ENCODE results near the gene CPSF3. TPM values are rescaled to one million over a fixed set of nuclear protein-coding genes. Genes with fewer than 3 reads are reported as not detected.

The CPSF3 gene
- total and polyA plus RNA-seq, 12 donors: 20.9 to 58.3 (median 32.5) TPM

DNA sequence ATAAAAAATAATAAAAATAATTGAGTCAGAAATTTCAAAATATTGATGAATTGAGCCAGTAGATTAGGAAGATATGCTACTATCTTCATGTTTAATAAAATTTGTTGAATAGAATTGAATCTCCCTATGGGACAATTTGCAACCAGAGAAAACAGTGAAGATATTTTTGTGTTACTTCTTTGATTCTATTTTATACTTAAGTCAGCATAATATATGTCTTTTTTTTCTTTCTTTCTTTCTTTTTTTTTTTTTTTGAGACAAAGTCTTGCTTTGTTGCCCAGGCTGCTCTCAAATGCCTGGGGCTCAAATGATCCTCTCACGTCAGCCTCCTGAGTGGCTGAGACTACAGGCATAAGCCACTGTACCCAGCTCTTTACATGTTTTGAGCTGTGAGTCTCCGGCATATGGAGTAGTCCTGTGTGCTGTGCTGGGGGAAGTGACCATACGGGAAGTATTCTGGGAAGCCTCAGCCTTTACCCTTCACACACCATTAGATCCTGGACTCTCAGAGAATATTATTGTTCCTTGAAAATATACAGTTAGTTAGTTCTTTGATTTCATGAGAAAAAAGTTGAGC is 37.1 kb downstream of the CPSF3 start:
- no peaks in the 10 kb centered on the region for H3K9me3 ChIP-seq (replicated peaks in 1 of 3)
- intact Hi-C loops (cut with DNase I): no loop called here
- H3K4me3 ChIP-seq: no peak overlapping the region
- no peaks in the 10 kb centered on the region for H3K4me1 ChIP-seq (replicated peaks in 1 of 2)
- no peak overlapping the region for H3K27ac ChIP-seq
- no peak for DNase-seq
- TF ChIP-seq, protein P1, sequence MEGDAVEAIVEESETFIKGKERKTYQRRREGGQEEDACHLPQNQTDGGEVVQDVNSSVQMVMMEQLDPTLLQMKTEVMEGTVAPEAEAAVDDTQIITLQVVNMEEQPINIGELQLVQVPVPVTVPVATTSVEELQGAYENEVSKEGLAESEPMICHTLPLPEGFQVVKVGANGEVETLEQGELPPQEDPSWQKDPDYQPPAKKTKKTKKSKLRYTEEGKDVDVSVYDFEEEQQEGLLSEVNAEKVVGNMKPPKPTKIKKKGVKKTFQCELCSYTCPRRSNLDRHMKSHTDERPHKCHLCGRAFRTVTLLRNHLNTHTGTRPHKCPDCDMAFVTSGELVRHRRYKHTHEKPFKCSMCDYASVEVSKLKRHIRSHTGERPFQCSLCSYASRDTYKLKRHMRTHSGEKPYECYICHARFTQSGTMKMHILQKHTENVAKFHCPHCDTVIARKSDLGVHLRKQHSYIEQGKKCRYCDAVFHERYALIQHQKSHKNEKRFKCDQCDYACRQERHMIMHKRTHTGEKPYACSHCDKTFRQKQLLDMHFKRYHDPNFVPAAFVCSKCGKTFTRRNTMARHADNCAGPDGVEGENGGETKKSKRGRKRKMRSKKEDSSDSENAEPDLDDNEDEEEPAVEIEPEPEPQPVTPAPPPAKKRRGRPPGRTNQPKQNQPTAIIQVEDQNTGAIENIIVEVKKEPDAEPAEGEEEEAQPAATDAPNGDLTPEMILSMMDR (IDR thresholded peaks at IDR 0.05): no peak
- TF ChIP-seq POLR2A (IDR thresholded peaks at IDR 0.05): no peak
- no peaks in the 10 kb centered on the region for H3K27me3 ChIP-seq
- 88 to 96% (median 90%) methylated on average over 3 of the region's 3 CpGs for WGBS, 4 donors
- peaks cover 0 to 22% of the 10 kb centered on the region in 2 donors for H3K36me3 ChIP-seq (replicated peaks in 1 of 2)

DNA sequence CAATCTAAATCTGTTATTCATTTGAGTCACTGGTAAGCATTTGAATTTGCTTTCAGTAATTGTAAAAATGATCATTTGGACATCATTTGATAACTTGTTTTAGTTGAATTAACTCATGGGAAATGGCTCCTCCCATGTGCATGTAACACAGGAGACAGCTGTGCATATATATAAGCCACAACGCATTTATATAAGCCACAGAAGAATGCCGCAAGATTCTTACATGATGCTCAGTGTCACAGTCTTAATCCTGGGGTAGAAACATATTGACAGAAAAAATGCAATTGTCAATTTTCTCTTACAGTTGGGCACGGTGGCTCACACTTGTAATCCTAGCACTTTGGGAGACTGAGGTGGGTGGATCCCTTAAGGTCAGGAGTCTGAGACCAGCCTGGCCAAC is 37.6 kb downstream of the CPSF3 start:
- intact Hi-C loops (cut with DNase I): no loop called here
- DNase-seq: no peak
- peaks cover 0 to 22% of the 10 kb centered on the region in 2 donors for H3K36me3 ChIP-seq (replicated peaks in 1 of 2)
- WGBS, 4 donors: 89 to 97% (median 93%) methylated on average over 3 of the region's 3 CpGs
- H3K9me3 ChIP-seq (replicated peaks in 1 of 3): no peaks in the 10 kb centered on the region
- no peak overlapping the region for H3K27ac ChIP-seq
- no peak overlapping the region for H3K4me3 ChIP-seq
- TF ChIP-seq, protein P1 (IDR thresholded peaks at IDR 0.05): no peak
- no peak for TF ChIP-seq POLR2A (IDR thresholded peaks at IDR 0.05)
- no peaks in the 10 kb centered on the region for H3K4me1 ChIP-seq (replicated peaks in 1 of 2)
- H3K27me3 ChIP-seq: no peaks in the 10 kb centered on the region

DNA sequence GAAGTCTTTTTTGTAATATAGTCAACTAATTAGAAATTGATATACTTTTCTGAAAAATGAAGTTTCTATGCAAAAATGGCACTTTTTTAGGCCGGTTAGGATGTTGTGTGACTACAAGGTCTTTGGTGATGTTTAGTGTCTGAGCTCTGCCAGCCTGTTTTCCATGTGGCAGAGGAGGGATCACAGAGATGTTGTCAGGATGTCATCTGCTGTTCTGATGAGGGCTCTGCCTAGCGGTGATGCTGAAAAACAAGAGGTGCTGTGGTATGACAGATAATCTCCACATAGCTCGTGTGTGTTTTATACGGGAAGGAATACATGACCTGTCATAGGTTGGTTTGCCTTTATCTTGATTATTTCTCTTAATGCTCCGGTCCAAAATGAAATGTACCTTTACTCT is 38.9 kb downstream of the CPSF3 start:
- no peak for TF ChIP-seq POLR2A (IDR thresholded peaks at IDR 0.05)
- TF ChIP-seq, protein P1 (IDR thresholded peaks at IDR 0.05): no peak
- no peak for DNase-seq
- no peak overlapping the region for H3K4me3 ChIP-seq
- peaks cover 0 to 2% of the 10 kb centered on the region in 2 donors for H3K4me1 ChIP-seq (replicated peaks in 1 of 2)
- H3K27me3 ChIP-seq: no peaks in the 10 kb centered on the region
- H3K36me3 ChIP-seq (replicated peaks in 1 of 2): peaks cover 0 to 21% of the 10 kb centered on the region in 2 donors
- intact Hi-C loops (cut with DNase I): no loop called here
- no peak overlapping the region for H3K27ac ChIP-seq
- WGBS, 4 donors: 72 to 91% (median 90%) methylated on average over 5 of the region's 5 CpGs
- no peaks in the 10 kb centered on the region for H3K9me3 ChIP-seq (replicated peaks in 1 of 3)

DNA sequence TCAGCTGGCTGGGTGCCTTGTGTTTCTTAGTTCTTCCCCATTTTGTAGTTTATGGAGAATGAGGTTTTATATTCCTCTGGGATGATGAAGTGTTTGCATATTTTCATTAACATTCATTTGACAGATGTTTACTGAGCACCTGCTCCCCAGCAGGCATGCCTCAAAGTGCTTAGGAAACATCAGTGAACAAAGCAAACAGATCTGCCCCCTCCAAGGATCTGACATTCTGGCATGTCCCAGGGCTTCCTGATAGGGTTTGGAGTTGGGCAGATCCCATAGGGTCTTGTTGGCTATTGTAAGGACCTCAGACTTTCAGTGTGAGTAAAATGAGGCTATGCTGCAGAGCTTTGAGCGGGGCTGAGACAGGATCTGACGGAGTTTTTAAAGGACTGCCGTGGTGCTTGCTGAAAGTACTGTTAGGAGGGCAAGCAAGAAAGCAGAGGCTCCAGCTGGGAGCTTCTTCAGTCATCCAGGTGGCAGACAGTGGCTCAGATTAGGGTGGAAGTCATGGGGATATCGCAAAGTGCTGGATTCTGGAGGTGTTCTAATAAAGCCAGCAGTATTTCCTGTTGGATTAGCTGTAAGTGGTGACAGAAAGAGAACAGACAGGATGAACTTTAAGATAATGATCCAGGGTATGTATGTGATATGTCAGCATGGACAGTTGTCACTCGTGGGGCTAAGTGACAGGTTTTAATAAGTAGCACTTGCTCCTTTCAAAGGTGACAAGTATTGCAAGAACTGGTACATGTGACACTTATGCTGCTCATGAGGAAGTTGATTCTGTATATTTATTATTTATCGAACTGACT is 39.6 kb downstream of the CPSF3 start:
- Histone ChIP-seq H3K4me1 (replicated peaks in 1 of 2) (peaks cover 0 to 9% of the 10 kb centered on the region in 2 donors), H3K27me3 (no peaks in the 10 kb centered on the region), H3K9me3 (replicated peaks in 1 of 3) (no peaks in the 10 kb centered on the region), H3K36me3 (replicated peaks in 1 of 2) (peaks cover 0 to 15% of the 10 kb centered on the region in 2 donors), H3K27ac (no peak overlapping the region), H3K4me3 (no peak overlapping the region)
- DNase-seq: no peak
- 81 to 91% (median 89%) methylated on average over 6 of the region's 6 CpGs for WGBS, 4 donors
- no peak for TF ChIP-seq POLR2A (IDR thresholded peaks at IDR 0.05)
- TF ChIP-seq, protein P1 (IDR thresholded peaks at IDR 0.05): no peak
- intact Hi-C loops (cut with DNase I): no loop called here
